SJCRH30 (cell line): ENCODE measurements around the gene ADGRG1. TPM values are rescaled to one million over a fixed set of nuclear protein-coding genes. Genes with fewer than 3 reads are reported as not detected.

Experiments used
- DNase-seq, 2 experiments: peaks; one replicate each; pipeline ENCODE4 v3.0.0-alpha.2; 2015 to 2020
- H3K27ac ChIP-seq: fragments of 250-450 bp; sonication (Bioruptor Pico); 2 replicates; pipeline ENCODE4 v1.5.1; 2020; ENCODE audit warnings: mild to moderate bottlenecking, moderate library complexity
- H3K27me3 ChIP-seq: fragments of 250-450 bp; sonication (Bioruptor Pico); 2 replicates; pipeline ENCODE4 v1.5.1; 2020; ENCODE audit warnings: mild to moderate bottlenecking, moderate library complexity
- H3K36me3 ChIP-seq: fragments of 250-450 bp; sonication (Bioruptor Pico); 2 replicates; pipeline ENCODE4 v1.5.1; 2020; ENCODE audit warnings: mild to moderate bottlenecking, moderate library complexity
- H3K4me1 ChIP-seq: fragments of 250-450 bp; sonication (Bioruptor Pico); 2 replicates; pipeline ENCODE4 v1.5.1; 2020; ENCODE audit warnings: mild to moderate bottlenecking, moderate library complexity
- H3K4me3 ChIP-seq: fragments of 250-450 bp; sonication (Bioruptor Pico); 2 replicates; pipeline ENCODE4 v1.5.1; 2020; ENCODE audit warnings: mild to moderate bottlenecking, moderate library complexity
- H3K9me3 ChIP-seq: fragments of 250-450 bp; sonication (Bioruptor Pico); replicated peaks from 2 replicates; pipeline ENCODE4 v1.5.1; 2020; ENCODE audit warnings: mild to moderate bottlenecking, moderate library complexity
- total RNA-seq: library from RNA; depleted of rRNA; stranded (reverse); fragments of >200 nt; shearing (Covaris generic); gene quantifications from 2 replicates; pipeline ENCODE4 v1.2.3, GENCODE V29; 2014

The ADGRG1 gene
- total RNA-seq, 1 experiment from 2014 or later = 0.32 TPM

GRCh38 chr16:57643910-57644309 lies 15.5 kb downstream of the ADGRG1 start:
- Histone ChIP-seq H3K4me1 (no peaks in the 10 kb centered on the region), H3K36me3 (no peaks in the 10 kb centered on the region), H3K27ac (no peak overlapping the region), H3K27me3 (peaks cover 23% of the 10 kb centered on the region), H3K4me3 (no peak overlapping the region), H3K9me3 (no peaks in the 10 kb centered on the region)
- DNase-seq = no peak

- no peaks in the 10 kb centered on the region for H3K9me3 ChIP-seq
- H3K4me1 ChIP-seq = no peaks in the 10 kb centered on the region
- H3K36me3 ChIP-seq = no peaks in the 10 kb centered on the region
- H3K27ac ChIP-seq = no peak overlapping the region
- H3K27me3 ChIP-seq = peaks cover 17% of the 10 kb centered on the region
- DNase-seq = no peak
- H3K4me3 ChIP-seq = no peak overlapping the region
Observed at GRCh38 chr16:57644383-57645014, 16.1 kb downstream of the ADGRG1 start.

GRCh38 chr16:57645169-57645568 lies 16.7 kb downstream of the ADGRG1 start:
- Histone ChIP-seq H3K27ac (no peak overlapping the region), H3K27me3 (peaks cover 11% of the 10 kb centered on the region), H3K4me3 (no peak overlapping the region), H3K36me3 (no peaks in the 10 kb centered on the region), H3K4me1 (no peaks in the 10 kb centered on the region), H3K9me3 (no peaks in the 10 kb centered on the region)
- DNase-seq = no peak

- DNase-seq = no peak
- Histone ChIP-seq H3K27me3 (peaks cover 4% of the 10 kb centered on the region; the same call in 1 of the 2 replicates), H3K36me3 (no peaks in the 10 kb centered on the region), H3K4me3 (no peak overlapping the region), H3K4me1 (no peaks in the 10 kb centered on the region), H3K27ac (no peak overlapping the region), H3K9me3 (no peaks in the 10 kb centered on the region)
Observed at GRCh38 chr16:57645691-57646387, 17.4 kb downstream of the ADGRG1 start.

GRCh38 chr16:57646388-57647039 lies 18.1 kb downstream of the ADGRG1 start:
- Histone ChIP-seq H3K27me3 (no peaks in the 10 kb centered on the region), H3K9me3 (no peaks in the 10 kb centered on the region), H3K36me3 (no peaks in the 10 kb centered on the region), H3K4me3 (no peak overlapping the region), H3K27ac (no peak overlapping the region), H3K4me1 (no peaks in the 10 kb centered on the region)
- DNase-seq = no peak

- no peak overlapping the region for H3K4me3 ChIP-seq
- no peaks in the 10 kb centered on the region for H3K27me3 ChIP-seq
- no peaks in the 10 kb centered on the region for H3K36me3 ChIP-seq
- DNase-seq = no peak
- no peaks in the 10 kb centered on the region for H3K9me3 ChIP-seq
- H3K27ac ChIP-seq = no peak overlapping the region
- H3K4me1 ChIP-seq = no peaks in the 10 kb centered on the region
Observed at GRCh38 chr16:57647136-57647875, 18.9 kb downstream of the ADGRG1 start.

GRCh38 chr16:57648125-57648524 lies 19.7 kb downstream of the ADGRG1 start:
- H3K9me3 ChIP-seq = no peaks in the 10 kb centered on the region
- no peaks in the 10 kb centered on the region for H3K36me3 ChIP-seq
- H3K4me1 ChIP-seq = no peaks in the 10 kb centered on the region
- DNase-seq = no peak
- H3K27me3 ChIP-seq = 0 out of 2 replicates have a peak, but pooled peaks cover 3% of the 10 kb centered on the region
- H3K27ac ChIP-seq = no peak overlapping the region
- no peak overlapping the region for H3K4me3 ChIP-seq

GRCh38 chr16:57648581-57649442 lies 20.4 kb downstream of the ADGRG1 start:
- H3K36me3 ChIP-seq = no peaks in the 10 kb centered on the region
- no peaks in the 10 kb centered on the region for H3K9me3 ChIP-seq
- no peak overlapping the region for H3K27ac ChIP-seq
- H3K4me1 ChIP-seq = no peaks in the 10 kb centered on the region
- peaks cover 10% of the 10 kb centered on the region; the same call in 1 of the 2 replicates for H3K27me3 ChIP-seq
- DNase-seq = peak; percentile 78 to 92
- H3K4me3 ChIP-seq = no peak overlapping the region

- Histone ChIP-seq H3K27me3 (peaks cover 14% of the 10 kb centered on the region), H3K4me1 (no peaks in the 10 kb centered on the region), H3K27ac (no peak overlapping the region), H3K4me3 (no peak overlapping the region), H3K9me3 (no peaks in the 10 kb centered on the region), H3K36me3 (no peaks in the 10 kb centered on the region)
- DNase-seq = no peak
Observed at GRCh38 chr16:57649443-57649751, 21.0 kb downstream of the ADGRG1 start.

- Histone ChIP-seq H3K4me3 (no peak overlapping the region), H3K4me1 (no peaks in the 10 kb centered on the region)
- no peak for DNase-seq
Observed at GRCh38 chr16:57649846-57650245, 21.4 kb downstream of the ADGRG1 start.

GRCh38 chr16:57651344-57652333 lies 23.2 kb downstream of the ADGRG1 start:
- no peaks in the 10 kb centered on the region for H3K36me3 ChIP-seq
- H3K27me3 ChIP-seq = peaks cover 34% of the 10 kb centered on the region
- no peaks in the 10 kb centered on the region for H3K4me1 ChIP-seq
- no peaks in the 10 kb centered on the region for H3K9me3 ChIP-seq
- DNase-seq = no peak
- H3K4me3 ChIP-seq = no peak overlapping the region
- H3K27ac ChIP-seq = no peak overlapping the region

More at GRCh38 chr16:57649846-57650245, 21.4 kb downstream of the ADGRG1 start:
- no peaks in the 10 kb centered on the region for H3K9me3 ChIP-seq
- H3K36me3 ChIP-seq = no peaks in the 10 kb centered on the region
- H3K27ac ChIP-seq = no peak overlapping the region
- H3K27me3 ChIP-seq = peaks cover 18% of the 10 kb centered on the region

- no peaks in the 10 kb centered on the region for H3K36me3 ChIP-seq
- H3K9me3 ChIP-seq = no peaks in the 10 kb centered on the region
- H3K27ac ChIP-seq = no peak overlapping the region
- H3K4me3 ChIP-seq = no peak overlapping the region
- H3K4me1 ChIP-seq = no peaks in the 10 kb centered on the region
- no peak for DNase-seq
- peaks cover 37% of the 10 kb centered on the region for H3K27me3 ChIP-seq
Observed at GRCh38 chr16:57652695-57653471, 24.5 kb downstream of the ADGRG1 start.

GRCh38 chr16:57653936-57654335 lies 25.5 kb downstream of the ADGRG1 start:
- DNase-seq = peak; percentile 34 to 39
- H3K27ac ChIP-seq = no peak overlapping the region
- H3K9me3 ChIP-seq = no peaks in the 10 kb centered on the region
- no peak overlapping the region for H3K4me3 ChIP-seq
- H3K27me3 ChIP-seq = peaks cover 37% of the 10 kb centered on the region
- no peaks in the 10 kb centered on the region for H3K4me1 ChIP-seq
- H3K36me3 ChIP-seq = no peaks in the 10 kb centered on the region
